Mucosa of gallbladder (tissue), 1 donor: ENCODE data around the gene GABRG3. TPM values are rescaled to one million over a fixed set of nuclear protein-coding genes. Genes with fewer than 3 reads are reported as not detected.

Experiments
- DNase-seq: peaks from one replicate; pipeline ENCODE4 v3.0.0-alpha.2; 2020; ENCODE audit warnings: low spot score
- total RNA-seq: library from RNA; stranded (reverse); gene quantifications from one replicate; pipeline ENCODE4 v1.2.1, GENCODE V29; 2021
- donor health status: DM: no; HTN: no; CAD: no.

GABRG3 gene
- total RNA-seq, 1 donor from 2014 or later = not detected

DNA sequence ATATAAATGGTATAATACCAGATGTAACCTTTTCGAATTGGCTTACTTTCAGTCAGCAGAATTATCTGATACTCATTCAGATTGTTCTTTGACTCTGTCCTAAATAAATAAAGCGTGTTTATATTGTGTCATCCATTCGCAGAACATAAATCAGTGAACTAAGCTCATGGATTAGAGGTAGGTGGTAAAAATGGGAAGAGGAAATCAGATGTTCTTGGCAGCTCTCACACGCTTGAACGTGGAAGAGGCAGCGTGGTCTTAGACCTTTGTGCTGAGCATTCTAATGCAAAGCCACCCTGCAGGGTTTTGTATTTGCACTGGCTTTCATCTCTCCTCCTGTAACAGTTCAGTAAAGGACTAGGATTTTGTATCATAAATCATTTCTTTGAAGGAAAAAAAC lies 441.4 kb downstream of the GABRG3 start:
- DNase-seq = no peak

- no peak for DNase-seq
These were observed 443.3 kb downstream of the GABRG3 start for GRCh38 chr15:27414168-27414870.

DNA sequence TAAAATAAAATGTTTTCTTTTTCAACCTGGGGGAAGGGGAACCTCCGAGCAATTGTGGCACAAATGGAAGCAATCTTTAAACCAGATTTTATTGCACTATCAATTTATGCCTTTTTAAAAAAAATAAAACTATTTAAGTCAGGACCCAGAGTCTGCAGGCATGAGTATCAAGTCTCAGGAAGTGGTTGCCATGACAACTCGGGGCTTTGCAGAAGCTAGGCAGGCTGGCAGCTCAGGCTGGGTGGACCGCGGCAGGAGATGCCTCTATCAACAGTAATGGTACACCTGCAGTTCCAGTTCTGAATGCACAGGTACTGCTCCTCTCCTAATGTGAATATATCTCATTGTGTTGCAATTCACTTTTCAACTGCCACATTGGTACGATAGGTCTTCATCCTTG lies 447.7 kb downstream of the GABRG3 start:
- DNase-seq = no peak

DNA sequence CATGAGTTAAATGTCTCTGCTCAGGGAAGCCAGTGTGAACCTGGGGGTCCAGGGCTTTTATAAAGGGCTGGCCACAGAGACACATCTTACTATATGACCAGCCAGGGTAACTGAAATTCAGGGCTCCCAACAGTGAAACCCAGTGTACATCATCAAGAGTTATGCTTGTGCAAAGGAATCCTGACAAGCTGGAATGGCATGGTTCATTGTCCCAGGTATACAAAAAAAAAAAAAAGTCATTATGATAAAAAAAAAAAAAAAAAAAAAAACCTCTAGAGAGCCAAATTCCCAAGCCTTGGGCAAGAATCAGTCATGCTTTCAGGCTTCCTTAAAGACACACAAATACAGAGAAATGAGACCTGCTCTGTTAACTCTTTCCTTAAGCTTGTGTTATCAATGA lies 452.0 kb downstream of the GABRG3 start:
- no peak for DNase-seq

DNA sequence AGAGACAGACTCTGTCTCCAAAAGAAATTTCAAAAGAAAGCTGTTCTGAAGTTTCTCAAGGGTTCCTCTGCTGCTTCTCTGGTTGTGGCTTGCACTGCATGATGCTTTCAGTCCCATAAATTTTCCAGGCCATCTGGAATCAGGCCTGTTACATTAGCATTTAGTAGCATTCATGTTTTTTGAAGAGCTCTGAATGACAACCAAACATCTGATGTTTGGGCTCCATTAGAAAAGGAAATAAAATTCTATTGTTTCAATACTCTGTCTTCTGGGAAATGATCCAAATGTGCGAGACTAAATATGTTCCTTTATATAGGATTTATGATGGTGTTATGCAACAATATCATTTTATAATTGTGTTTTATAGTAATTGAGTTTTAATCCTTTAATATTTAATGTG lies 455.8 kb downstream of the GABRG3 start:
- DNase-seq = no peak

DNA sequence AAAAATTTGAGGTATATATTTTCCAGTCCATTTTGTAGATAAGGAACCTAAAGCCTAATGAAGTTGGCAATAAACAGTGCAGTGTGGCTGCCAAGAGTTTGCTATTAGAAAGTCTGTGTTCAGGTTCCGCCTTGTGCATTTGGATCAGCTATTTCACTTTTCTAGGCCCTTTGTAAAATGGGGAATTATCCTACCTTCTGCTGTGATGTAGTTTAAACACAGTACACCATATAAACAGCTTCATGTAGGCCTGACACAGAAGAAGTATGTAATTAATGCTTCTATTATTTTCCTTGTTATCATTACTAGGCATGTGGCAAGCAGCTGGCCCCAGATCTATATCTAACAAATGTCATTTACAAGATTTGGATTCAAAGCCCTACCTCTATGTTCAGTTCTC lies 456.3 kb downstream of the GABRG3 start:
- no peak for DNase-seq

DNA sequence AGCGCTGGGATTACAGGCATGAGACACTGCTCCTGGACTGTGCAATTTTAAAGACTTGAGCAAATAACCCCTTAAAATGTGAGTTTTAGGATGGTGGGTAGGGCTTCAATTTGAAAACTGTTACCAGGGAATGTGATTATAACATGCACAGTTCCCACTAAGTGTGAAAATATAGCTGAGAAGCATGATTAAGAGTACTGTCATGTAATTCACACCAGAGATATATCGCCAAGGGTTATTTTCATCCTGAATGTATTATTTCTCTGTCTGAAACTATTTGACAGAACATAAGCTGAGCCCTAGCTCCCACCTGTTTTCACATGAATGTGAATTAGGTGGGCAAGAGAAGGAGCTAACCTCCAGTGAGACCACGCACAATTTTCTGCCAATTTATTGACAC lies 457.2 kb downstream of the GABRG3 start:
- DNase-seq = no peak

- DNase-seq = no peak
These were observed 458.6 kb downstream of the GABRG3 start for GRCh38 chr15:27429577-27429976.

DNA sequence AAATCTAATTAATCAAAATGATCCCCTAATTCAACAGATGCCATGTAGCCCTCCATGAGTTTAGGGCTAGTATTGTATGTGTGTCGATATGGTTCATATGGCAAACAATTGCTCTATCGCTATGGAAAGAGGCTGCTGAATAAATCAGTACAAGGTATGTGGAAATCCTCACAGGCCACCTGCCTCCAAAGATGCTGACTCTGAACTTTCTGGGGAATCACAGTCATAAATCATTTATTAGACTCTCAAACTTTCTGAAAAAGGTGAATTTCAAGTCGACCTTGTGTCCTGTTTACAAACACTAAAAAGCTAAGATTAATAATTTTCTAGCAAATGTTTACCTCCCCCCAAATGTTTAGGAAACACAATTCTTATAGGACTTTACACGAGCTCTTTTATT lies 462.6 kb downstream of the GABRG3 start:
- DNase-seq = no peak

DNA sequence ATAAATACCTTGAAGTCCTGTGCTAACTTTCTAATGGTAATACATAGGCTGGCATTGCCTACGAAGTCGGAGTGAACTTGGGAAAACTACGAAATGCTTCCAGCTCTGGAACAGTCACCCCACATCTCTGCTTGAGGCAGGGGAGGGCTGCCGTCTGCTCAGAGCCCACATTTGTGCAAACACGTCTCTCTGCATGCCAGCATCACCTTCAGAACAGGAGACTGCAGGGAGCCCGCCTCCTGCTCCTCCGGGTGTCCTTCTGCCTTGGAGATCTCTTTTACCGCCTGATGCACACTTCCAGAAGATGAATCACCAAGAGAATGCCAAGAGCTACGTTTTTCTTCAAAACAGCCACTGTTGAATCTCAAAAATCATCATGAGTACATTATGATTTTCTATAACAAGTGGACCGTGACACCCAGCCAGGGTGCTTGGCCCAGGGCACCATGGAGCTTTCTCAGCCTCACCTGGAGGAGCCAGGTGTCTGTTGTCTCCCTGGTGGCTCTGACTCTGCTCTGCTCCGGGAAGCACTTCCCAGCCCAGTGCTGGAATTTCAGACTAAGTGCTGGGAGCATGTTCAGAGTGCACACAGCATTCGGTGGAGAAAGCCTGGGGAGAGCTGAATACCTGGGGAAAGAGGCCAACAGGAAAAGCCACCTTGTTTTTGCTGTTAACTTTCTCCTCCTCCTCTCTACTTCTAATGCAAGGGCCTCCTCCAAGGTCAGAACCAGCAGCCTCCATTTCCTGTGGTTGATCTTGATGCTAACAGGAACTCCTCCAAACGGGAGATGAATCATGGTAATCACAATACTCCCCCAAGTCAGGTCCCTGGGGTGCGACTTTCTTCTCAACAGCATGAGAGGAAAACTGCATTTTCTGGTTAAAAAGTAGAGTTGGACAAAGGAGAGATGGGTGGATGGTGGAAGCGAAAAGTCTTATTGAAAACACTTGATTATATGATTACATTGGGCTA lies 467.7 kb downstream of the GABRG3 start:
- DNase-seq = no peak

- DNase-seq = no peak
These were observed 470.1 kb downstream of the GABRG3 start for GRCh38 chr15:27441120-27441519.

DNA sequence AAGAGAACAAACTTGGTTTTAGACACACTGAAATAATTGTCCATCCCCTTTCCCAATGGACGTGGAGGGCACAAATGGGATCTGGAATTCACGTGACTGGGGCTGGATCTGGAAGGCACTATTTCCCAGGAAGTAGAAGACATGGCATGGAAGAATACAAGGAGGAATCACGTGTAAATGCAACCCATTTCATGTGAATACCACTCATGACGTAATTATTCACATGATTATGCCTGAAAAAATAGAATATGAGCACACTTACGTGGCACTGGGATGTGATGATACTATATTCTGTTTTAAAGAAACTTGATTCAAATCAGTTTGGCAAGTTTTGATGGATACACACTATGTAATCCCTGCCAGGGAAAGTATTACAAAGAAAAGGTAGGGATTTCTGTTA lies 477.3 kb downstream of the GABRG3 start:
- DNase-seq = no peak

- DNase-seq = peak; percentile 19
These were observed 478.0 kb downstream of the GABRG3 start for GRCh38 chr15:27448986-27449385.

DNA sequence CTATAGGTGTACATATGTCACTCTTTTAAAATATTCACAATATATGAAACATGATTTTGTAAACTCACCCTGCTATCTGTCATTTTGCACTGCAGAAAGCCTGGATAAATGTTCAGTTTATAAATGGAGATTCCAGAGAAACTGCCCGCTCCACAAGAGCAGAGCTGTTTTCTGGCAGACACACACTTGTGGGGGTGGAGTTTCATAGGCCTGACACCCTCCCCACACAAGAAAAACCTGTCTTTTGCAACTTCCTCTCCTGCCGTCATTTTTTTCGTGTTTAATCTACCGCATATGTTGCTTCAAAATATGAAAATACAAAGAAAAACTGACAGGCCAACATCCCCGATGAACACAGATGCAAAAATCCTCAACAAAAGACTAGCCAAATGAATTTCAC lies 479.0 kb downstream of the GABRG3 start:
- DNase-seq = no peak

DNA sequence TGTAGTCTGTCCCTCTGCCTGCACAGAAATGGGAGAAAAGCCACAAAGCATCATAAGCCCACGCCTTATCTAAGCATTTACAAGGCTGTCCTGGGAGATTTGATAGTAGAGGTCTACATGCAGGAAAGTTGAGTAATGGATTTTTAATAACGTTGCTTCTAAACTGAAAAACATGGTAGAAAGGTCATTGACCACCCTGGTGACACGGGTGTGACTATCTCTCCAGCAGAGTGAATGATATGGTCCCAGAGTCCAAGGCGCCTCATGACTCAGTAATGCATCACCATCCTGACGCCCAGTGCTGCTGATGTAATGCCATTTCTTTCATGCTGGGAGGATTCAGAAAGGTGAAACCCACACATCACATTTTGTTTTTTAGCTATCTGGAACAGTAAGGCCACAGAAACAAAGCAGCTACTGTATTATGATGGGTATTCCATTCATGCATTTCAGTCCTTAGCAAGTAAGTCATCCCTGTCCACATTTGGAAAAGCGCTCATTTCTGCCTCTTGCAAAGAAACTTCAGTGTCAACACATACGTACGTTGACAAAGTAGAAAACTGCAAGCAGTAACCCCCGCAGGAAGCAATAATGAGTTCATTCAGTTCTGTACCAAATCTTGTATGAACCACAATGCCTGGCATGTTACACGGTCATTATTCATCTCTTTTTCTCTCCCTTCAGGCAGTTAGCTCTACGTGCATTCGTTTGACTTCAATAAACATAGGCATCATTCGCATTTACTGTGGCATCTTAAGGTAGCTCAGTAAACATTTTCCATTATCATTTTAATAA lies 483.5 kb downstream of the GABRG3 start:
- no peak for DNase-seq

DNA sequence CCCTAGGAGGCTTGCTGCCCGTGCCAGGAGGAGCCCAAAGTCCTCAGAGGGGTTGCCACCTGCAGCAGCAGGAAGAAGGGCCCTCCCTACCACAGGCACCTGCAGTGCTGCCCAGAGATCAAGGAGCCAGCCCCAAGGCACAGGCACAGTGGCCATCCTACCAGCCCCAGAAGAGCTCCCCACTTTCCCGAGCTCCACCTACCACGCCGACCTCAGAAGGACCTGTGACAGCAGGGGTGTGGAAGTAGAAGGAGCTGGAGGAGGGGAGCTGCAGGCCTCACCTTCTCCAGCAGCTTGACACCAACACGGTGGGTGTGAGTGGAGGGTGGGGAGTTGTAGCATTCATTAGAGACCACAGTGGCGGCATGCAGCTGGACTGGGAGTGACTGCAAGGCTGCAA lies 485.8 kb downstream of the GABRG3 start:
- DNase-seq = no peak

- DNase-seq = no peak
These were observed 486.8 kb downstream of the GABRG3 start for GRCh38 chr15:27457766-27458165.

DNA sequence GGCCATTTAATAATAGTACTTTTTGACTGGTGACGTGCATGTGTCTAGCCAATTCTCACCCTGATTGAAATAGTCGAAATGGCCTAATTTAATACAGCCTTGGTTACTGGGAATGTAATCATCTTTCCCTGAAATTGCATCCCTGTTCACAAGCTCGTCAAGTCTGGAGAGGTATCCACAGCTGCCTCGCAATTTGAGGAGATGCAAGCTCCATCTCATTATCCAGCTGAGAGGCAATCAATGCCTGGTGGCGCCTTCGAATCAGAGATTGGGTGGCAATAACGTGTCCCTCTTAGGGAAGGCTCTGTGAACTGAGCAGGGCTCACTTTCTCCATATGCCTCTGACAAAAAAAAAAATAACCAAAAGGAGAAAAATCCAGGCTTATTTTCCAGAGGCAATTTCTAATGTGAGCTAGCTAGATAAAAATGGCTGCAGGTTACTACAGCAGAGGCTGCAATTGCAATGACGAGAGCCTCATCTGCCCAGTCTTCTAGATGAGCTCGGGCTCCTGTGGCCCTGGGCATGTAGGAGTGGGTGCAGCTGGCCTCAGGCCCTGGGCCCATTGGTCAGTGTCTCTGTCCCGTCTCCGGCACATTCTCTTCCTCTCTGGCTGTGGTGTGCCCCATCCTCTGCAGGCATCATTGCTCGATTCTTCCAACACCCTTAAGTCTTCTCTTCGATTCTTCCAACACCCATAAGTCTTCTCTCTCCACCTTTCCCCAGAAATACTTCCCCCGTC lies 487.5 kb downstream of the GABRG3 start:
- no peak for DNase-seq

GRCh38 chr15:27459836-27460235 lies 488.9 kb downstream of the GABRG3 start:
- no peak for DNase-seq

GRCh38 chr15:27461181-27461580 lies 490.2 kb downstream of the GABRG3 start:
- DNase-seq = no peak

DNA sequence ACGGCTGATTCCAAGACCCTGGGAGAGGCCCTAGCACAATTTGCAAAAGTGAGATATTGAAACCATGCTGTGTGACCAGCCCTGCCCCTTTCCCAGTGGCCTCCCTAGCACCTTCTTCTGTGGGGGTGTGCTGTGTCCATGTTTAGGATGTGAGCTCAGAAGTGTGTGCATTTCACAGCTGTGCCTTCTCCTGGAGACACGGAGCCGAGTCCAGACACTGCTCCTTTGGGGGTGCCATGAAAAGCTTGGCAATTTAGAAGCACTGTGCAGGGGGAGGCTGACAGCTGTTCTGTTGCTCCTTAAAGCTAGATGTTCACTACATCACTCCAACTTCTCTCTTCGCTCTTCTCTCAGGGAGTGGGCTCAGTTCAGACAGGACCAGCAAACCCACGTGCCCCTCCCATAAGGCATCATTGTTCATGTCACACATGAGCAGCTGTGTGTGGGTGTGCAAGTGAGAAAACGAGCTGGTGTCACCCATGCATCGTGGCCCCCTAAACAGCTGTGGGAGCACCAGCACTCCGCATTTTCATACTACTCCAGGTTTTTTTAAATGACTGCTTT lies 492.6 kb downstream of the GABRG3 start:
- DNase-seq = no peak
